Measurements from ENCODE around the gene SORL1-AS1.
"Not testable (repeated sequence)": the region's sequence is repeated elsewhere in the genome, so short reads cannot be mapped to it uniquely, and the experiment has no call there.

The SORL1-AS1 gene

GRCh38 chr11:121452609-121453150 lies at the start of gene SORL1-AS1:
TSS of gene SORL1-AS1 (minus strand) at chr11:121452967.
- no peak for DNase-seq

- no peak for DNase-seq
Measured at GRCh38 chr11:121500717-121501116, 48.0 kb upstream of the SORL1-AS1 start.

GRCh38 chr11:121500275-121500674 lies 47.5 kb upstream of the SORL1-AS1 start:
- no peak for DNase-seq

GRCh38 chr11:121499405-121499804 lies 46.6 kb upstream of the SORL1-AS1 start:
- no peak for DNase-seq

- no peak for DNase-seq
Measured at GRCh38 chr11:121497176-121497998, 44.6 kb upstream of the SORL1-AS1 start.

GRCh38 chr11:121494355-121495099 lies 41.8 kb upstream of the SORL1-AS1 start:
- DNase-seq = no peak

GRCh38 chr11:121489823-121490222 lies 37.1 kb upstream of the SORL1-AS1 start:
- no peak for DNase-seq

- no peak for DNase-seq
Measured at GRCh38 chr11:121488641-121489040, 35.9 kb upstream of the SORL1-AS1 start.

- DNase-seq = no peak
Measured at GRCh38 chr11:121488170-121488569, 35.4 kb upstream of the SORL1-AS1 start.

- no peak for DNase-seq
Measured at GRCh38 chr11:121487191-121487590, 34.4 kb upstream of the SORL1-AS1 start.

GRCh38 chr11:121486054-121486453 lies 33.3 kb upstream of the SORL1-AS1 start:
- no peak for DNase-seq

- DNase-seq = no peak
Measured at GRCh38 chr11:121485216-121485615, 32.4 kb upstream of the SORL1-AS1 start.

- DNase-seq = no peak
Measured at GRCh38 chr11:121483805-121484480, 31.2 kb upstream of the SORL1-AS1 start.

GRCh38 chr11:121482231-121483129 lies 29.7 kb upstream of the SORL1-AS1 start:
- DNase-seq = peak; percentile 51

- not testable (repeated sequence) for DNase-seq
Measured at GRCh38 chr11:121481484-121482230, 28.9 kb upstream of the SORL1-AS1 start.

GRCh38 chr11:121479698-121480238 lies 27.0 kb upstream of the SORL1-AS1 start:
- DNase-seq = no peak

- no peak for DNase-seq
Measured at GRCh38 chr11:121478895-121479697, 26.3 kb upstream of the SORL1-AS1 start.

- DNase-seq = no peak
Measured at GRCh38 chr11:121478226-121478894, 25.6 kb upstream of the SORL1-AS1 start.

- no peak for DNase-seq
Measured at GRCh38 chr11:121476379-121477032, 23.7 kb upstream of the SORL1-AS1 start.

Measured in fibroblast of skin of back (primary cell).